SK-N-SH (cell line): ENCODE measurements around the gene ZNF277. TPM values are rescaled to one million over a fixed set of nuclear protein-coding genes. Genes with fewer than 3 reads are reported as not detected.

Experiments used
- CTCF ChIA-PET: fragments of 300-600, 350-600 bp; formaldehyde crosslinking; extraction: SDS; loops from one replicate; lab custom pipeline; 2021; lab: Yijun Ruan, JAX
- POLR2A ChIA-PET: fragments of 350-600 bp; sonication (Branson Sonifier 250); formaldehyde crosslinking; extraction: SDS; loops from one replicate; lab custom pipeline; 2020; ENCODE audit warnings: antibody characterized with exemption, inconsistent platforms; lab: Yijun Ruan, JAX
- DNase-seq: peaks from one replicate; pipeline ENCODE4 v3.0.0; 2012
- H2AFZ ChIP-seq: fragments of 200-600 bp; sonication (generic); 2 replicates; pipeline ENCODE4 v1.8.1; 2016; ENCODE audit warnings: antibody characterized with exemption, mild to moderate bottlenecking, low read depth
- H3F3A ChIP-seq: fragments of 200-600 bp; sonication (generic); replicated peaks from 2 replicates; pipeline ENCODE3; 2016; ENCODE audit warnings: antibody characterized with exemption, mild to moderate bottlenecking; ENCODE audit not compliant: insufficient read depth
- H3K27ac ChIP-seq, 2 experiments: fragments of 200-500 bp in 1 of 2; fragments of 200-600 bp in 1 of 2; sonication (Bioruptor generic) in 1 of 2; sonication (generic), shearing (Covaris generic) in 1 of 2; 2 replicates each; pipeline versions ENCODE4 v1.5.1 to v1.6.1; 2014 to 2016; ENCODE audit warnings: low read depth in 2 of 2, inconsistent platforms in 1 of 2, low read length in 1 of 2, mild to moderate bottlenecking in 1 of 2, mixed read lengths in 1 of 2
- H3K27me3 ChIP-seq: fragments of 200-600 bp; sonication (generic), shearing (Covaris generic); 2 replicates; pipeline ENCODE4 v1.6.1; 2016; ENCODE audit warnings: mixed run types; ENCODE audit not compliant: insufficient read depth
- H3K36me3 ChIP-seq, 2 experiments: fragments of 200-500 bp in 1 of 2; fragments of 200-600 bp in 1 of 2; sonication (Bioruptor generic) in 1 of 2; sonication (generic) in 1 of 2; replicated peaks in 1 of 2; 2 replicates each; pipeline versions ENCODE3 to v1.5.1; 2014 to 2016; ENCODE audit warnings: low read length in 1 of 2, mild to moderate bottlenecking in 1 of 2; ENCODE audit not compliant: insufficient read depth in 2 of 2, control insufficient read depth in 1 of 2
- H3K4me1 ChIP-seq, 2 experiments: fragments of 200-500 bp in 1 of 2; fragments of 200-600 bp in 1 of 2; sonication (Bioruptor generic) in 1 of 2; sonication (generic), shearing (Covaris generic) in 1 of 2; 2 replicates each; pipeline versions ENCODE4 v1.5.1 to v1.6.1; 2014 to 2016; ENCODE audit warnings: low read depth in 1 of 2, low read length in 1 of 2, mixed run types in 1 of 2; ENCODE audit not compliant: insufficient read depth in 2 of 2, control insufficient read depth in 1 of 2
- H3K4me2 ChIP-seq: fragments of 200-600 bp; sonication (generic), shearing (Covaris generic); 2 replicates; pipeline ENCODE4 v1.6.1; 2017; ENCODE audit warnings: mixed run types
- H3K4me3 ChIP-seq, 2 experiments: fragments of 200-500 bp in 1 of 2; fragments of 200-600 bp in 1 of 2; sonication (Bioruptor generic) in 1 of 2; sonication (generic), shearing (Covaris generic) in 1 of 2; 2 replicates each; pipeline versions ENCODE4 v1.5.1 to v1.8.1; 2014 to 2016; ENCODE audit warnings: low read depth in 2 of 2, inconsistent platforms in 1 of 2, low read length in 1 of 2, mild to moderate bottlenecking in 1 of 2, mixed read lengths in 1 of 2, moderate library complexity in 1 of 2
- H3K79me2 ChIP-seq: fragments of 200-600 bp; sonication (generic); 2 replicates; pipeline ENCODE4 v1.8.1; 2017; ENCODE audit warnings: mild to moderate bottlenecking; ENCODE audit not compliant: insufficient read depth
- H3K9ac ChIP-seq: fragments of 200-600 bp; sonication (generic); 2 replicates; pipeline ENCODE4 v1.6.1; 2017; ENCODE audit warnings: mixed run types
- H3K9me2 ChIP-seq: fragments of 200-600 bp; sonication (generic); 2 replicates; pipeline ENCODE4 v1.6.1; 2017; ENCODE audit warnings: mixed run types
- H3K9me3 ChIP-seq: fragments of 200-600 bp; sonication (generic); 2 replicates; pipeline ENCODE4 v1.6.1; 2017; ENCODE audit warnings: mixed run types, mild to moderate bottlenecking, moderate library complexity
- H4K20me1 ChIP-seq: fragments of 200-600 bp; sonication (generic); 2 replicates; pipeline ENCODE4 v1.6.1; 2017; ENCODE audit warnings: mild to moderate bottlenecking, mixed run types; ENCODE audit not compliant: insufficient read depth
- ELF1 ChIP-seq: IDR thresholded peaks from 2 replicates; pipeline ENCODE4 v1.4.0; 2012
- EP300 ChIP-seq, 2 experiments: IDR thresholded peaks; 2 replicates each; pipeline versions ENCODE4 v1.4.0 to v1.6.1; 2012; ENCODE audit warnings: borderline replicate concordance in 1 of 2, low read depth in 1 of 2, low read length in 1 of 2
- GATA2 ChIP-seq: sonication (generic); formaldehyde crosslinking; IDR thresholded peaks from 2 replicates; pipeline ENCODE4 v1.5.0; 2020; ENCODE audit warnings: mild to moderate bottlenecking, missing genetic modification reagents
- JUND ChIP-seq: IDR thresholded peaks from 2 replicates; pipeline ENCODE4 v1.4.0; 2012
- MEF2A ChIP-seq: IDR thresholded peaks from 2 replicates; pipeline ENCODE4 v1.4.0; 2012; ENCODE audit warnings: low read depth, borderline replicate concordance
- MXI1 ChIP-seq: IDR thresholded peaks from 2 replicates; pipeline ENCODE4 v1.6.1; 2012; ENCODE audit warnings: mild to moderate bottlenecking, low read depth, low read length, improper control_type of control experiment
- RAD21 ChIP-seq: IDR thresholded peaks from 2 replicates; pipeline ENCODE4 v1.6.1; 2012; ENCODE audit warnings: mild to moderate bottlenecking, low read length
- RXRA ChIP-seq: IDR thresholded peaks from 2 replicates; pipeline ENCODE4 v1.4.0; 2012; ENCODE audit warnings: low read depth, mild to moderate bottlenecking, borderline replicate concordance
- SMC3 ChIP-seq: IDR thresholded peaks from 2 replicates; pipeline ENCODE4 v1.6.1; 2012; ENCODE audit warnings: low read depth, low read length, improper control_type of control experiment
- TAF1 ChIP-seq: IDR thresholded peaks from 2 replicates; pipeline ENCODE4 v1.6.1; 2012; ENCODE audit warnings: low read depth, mild to moderate bottlenecking, low read length, moderate library complexity, borderline replicate concordance
- TCF12 ChIP-seq: IDR thresholded peaks from 2 replicates; pipeline ENCODE4 v1.4.0; 2012
- TEAD4 ChIP-seq: IDR thresholded peaks from 2 replicates; pipeline ENCODE4 v1.4.0; 2012; ENCODE audit warnings: mild to moderate bottlenecking, borderline replicate concordance; ENCODE audit not compliant: insufficient read depth
- whole genome bisulfite sequencing: methylation state at CpG from one replicate; pipeline ENCODE4 v1.1.6; 2017; ENCODE audit warnings: low lambda C conversion rate; 5-methylcytosine and 5-hydroxymethylcytosine counted together
- polyA plus RNA-seq, 3 experiments: library from polyadenylated mRNA; depleted of rRNA; stranded (reverse); fragments of >200 nt; gene quantifications; 2 replicates each; pipeline ENCODE4 v1.2.3, GENCODE V29; 2012
- TF ChIP-seq, protein P1 (sequence below): IDR thresholded peaks from 2 replicates; pipeline ENCODE4 v1.4.0; 2012; ENCODE audit warnings: low read depth
- TF ChIP-seq, protein P2 (sequence below): IDR thresholded peaks from 2 replicates; pipeline ENCODE4 v1.4.0; 2012; ENCODE audit warnings: low read depth, borderline replicate concordance

ZNF277 gene
- polyA plus RNA-seq, 1 of the 3 experiments (the other 2 are of a cell fraction), result 11.5 TPM

DNA sequence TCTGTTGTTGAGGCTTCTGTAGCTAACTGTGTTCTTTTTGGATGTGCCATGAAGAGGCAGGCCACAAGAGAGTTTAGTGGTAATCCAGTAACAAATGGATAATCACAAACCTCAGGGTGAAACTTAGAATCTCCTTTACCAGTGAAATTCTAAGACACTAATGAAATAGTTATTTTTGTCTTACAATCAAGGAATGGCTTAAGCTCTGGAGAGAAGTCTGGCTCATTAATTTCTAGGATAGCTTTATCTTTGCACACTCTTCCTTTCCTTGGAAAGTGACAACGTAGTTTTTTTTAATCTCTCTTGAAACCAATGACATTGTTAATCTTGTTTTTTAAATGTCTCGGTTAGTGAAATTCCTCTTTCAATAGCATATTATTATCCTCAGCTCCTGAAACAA is 150.1 kb downstream of the ZNF277 start:
- DNase-seq, result no peak
- TF ChIP-seq ELF1 (no peak), TEAD4 (no peak), EP300 (IDR thresholded peaks at IDR 0.05; ENCODE audit: borderline replicate concordance in 1 of 2, low read depth in 1 of 2, low read length in 1 of 2) (no peak), GATA2 (no peak), TCF12 (no peak), SMC3 (no peak)
- TF ChIP-seq, protein P1, sequence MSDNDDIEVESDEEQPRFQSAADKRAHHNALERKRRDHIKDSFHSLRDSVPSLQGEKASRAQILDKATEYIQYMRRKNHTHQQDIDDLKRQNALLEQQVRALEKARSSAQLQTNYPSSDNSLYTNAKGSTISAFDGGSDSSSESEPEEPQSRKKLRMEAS, result no peak
- TF ChIP-seq, protein P2, sequence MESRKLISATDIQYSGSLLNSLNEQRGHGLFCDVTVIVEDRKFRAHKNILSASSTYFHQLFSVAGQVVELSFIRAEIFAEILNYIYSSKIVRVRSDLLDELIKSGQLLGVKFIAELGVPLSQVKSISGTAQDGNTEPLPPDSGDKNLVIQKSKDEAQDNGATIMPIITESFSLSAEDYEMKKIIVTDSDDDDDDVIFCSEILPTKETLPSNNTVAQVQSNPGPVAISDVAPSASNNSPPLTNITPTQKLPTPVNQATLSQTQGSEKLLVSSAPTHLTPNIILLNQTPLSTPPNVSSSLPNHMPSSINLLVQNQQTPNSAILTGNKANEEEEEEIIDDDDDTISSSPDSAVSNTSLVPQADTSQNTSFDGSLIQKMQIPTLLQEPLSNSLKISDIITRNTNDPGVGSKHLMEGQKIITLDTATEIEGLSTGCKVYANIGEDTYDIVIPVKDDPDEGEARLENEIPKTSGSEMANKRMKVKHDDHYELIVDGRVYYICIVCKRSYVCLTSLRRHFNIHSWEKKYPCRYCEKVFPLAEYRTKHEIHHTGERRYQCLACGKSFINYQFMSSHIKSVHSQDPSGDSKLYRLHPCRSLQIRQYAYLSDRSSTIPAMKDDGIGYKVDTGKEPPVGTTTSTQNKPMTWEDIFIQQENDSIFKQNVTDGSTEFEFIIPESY, result no peak
- Histone ChIP-seq H4K20me1 (no peaks in the 10 kb centered on the region), H3K4me3 (no peak overlapping the region), H3K27me3 (no peaks in the 10 kb centered on the region), H3K27ac (no peak overlapping the region), H3F3A (no peaks in the 10 kb centered on the region), H3K4me1 (peaks cover 0 to 6% of the 10 kb centered on the region in 2 experiments; a peak in 2 of 4 replicates), H3K4me2 (no peak overlapping the region), H2AFZ (no peak overlapping the region), H3K9me3 (no peaks in the 10 kb centered on the region), H3K36me3 (no peaks in the 10 kb centered on the region), H3K9ac (no peak overlapping the region), H3K79me2 (no peaks in the 10 kb centered on the region), H3K9me2 (no peaks in the 10 kb centered on the region)
- CTCF ChIA-PET, result no interaction called here
- POLR2A ChIA-PET, result no interaction called here
- 76% methylated on average over 2 of the region's 2 CpGs for WGBS

DNA sequence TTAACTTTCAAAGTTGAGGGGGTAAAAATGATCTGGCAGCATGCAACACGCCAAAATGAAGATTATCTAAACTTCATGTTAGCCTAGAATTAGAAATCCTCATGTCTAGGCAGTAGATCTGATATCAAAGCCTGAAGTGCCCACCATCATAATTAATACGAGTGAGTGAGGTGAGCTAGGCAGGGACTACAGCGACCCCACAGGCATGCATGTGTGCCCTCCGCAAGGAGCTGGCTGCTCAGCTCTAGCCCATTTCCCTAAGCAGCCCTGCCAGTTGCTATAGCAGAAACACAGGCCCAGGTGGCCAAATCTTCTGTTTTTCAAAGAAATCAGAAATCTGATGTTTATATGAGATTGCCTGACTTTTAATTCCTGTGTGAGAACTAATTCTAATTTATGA is 150.6 kb downstream of the ZNF277 start:
- no peak overlapping the region for H2AFZ ChIP-seq
- no peaks in the 10 kb centered on the region for H3F3A ChIP-seq
- H3K9me2 ChIP-seq, result no peaks in the 10 kb centered on the region
- H3K9me3 ChIP-seq, result no peaks in the 10 kb centered on the region
- WGBS, result 56% methylated on average over 4 of the region's 4 CpGs
- H3K4me2 ChIP-seq, result no peak overlapping the region
- H3K4me1 ChIP-seq, result peaks cover 0 to 8% of the 10 kb centered on the region in 2 experiments; a peak in 2 of 4 replicates
- H3K79me2 ChIP-seq, result no peaks in the 10 kb centered on the region
- ChIA-PET CTCF (interaction anchor here (0.6 kb wide), 1 partner anchor 13 kb away, joined by 4 read pairs; no protein-coding TSS in a partner anchor), POLR2A (no interaction called here)
- H3K36me3 ChIP-seq, result no peaks in the 10 kb centered on the region
- H3K4me3 ChIP-seq, result no peak overlapping the region
- peak; percentile 30 for DNase-seq
- H3K27ac ChIP-seq, result no peak overlapping the region
- no peaks in the 10 kb centered on the region for H3K27me3 ChIP-seq
- H4K20me1 ChIP-seq, result no peaks in the 10 kb centered on the region
- H3K9ac ChIP-seq, result no peak overlapping the region
- no peak for TF ChIP-seq MXI1
- no peak for TF ChIP-seq JUND
- TF ChIP-seq TCF12, result no peak
- no peak for TF ChIP-seq TAF1
- TF ChIP-seq MEF2A, result no peak
- TF ChIP-seq RXRA, result no peak
- TF ChIP-seq RAD21, result 0 out of 2 replicates have a peak, but pooled peaks have one; percentile 28
- TF ChIP-seq TEAD4, result no peak
